Activated B cell treated with CpG ODN at 0.5 μM for 24 hours (primary cell): Measurements from ENCODE around the gene SMG6. TPM values are rescaled to one million over a fixed set of nuclear protein-coding genes. Genes with fewer than 3 reads are reported as not detected.

Source experiments
- ATAC-seq: fragments of 200-7000 bp; cut with Tn5 transposase; one replicate; pipeline ENCODE4 v1.10.0; 2021; ENCODE audit warnings: low read depth, mild to moderate bottlenecking, moderate library complexity
- CTCF ChIA-PET: fragments of 350-600 bp; sonication (Branson Sonifier 250); formaldehyde crosslinking; loops from one replicate; lab custom pipeline; 2021; ENCODE audit warnings: antibody characterized with exemption; lab: Charles Lee
- POLR2A ChIA-PET: fragments of 350-600 bp; sonication (Branson Sonifier 250); formaldehyde crosslinking; loops from one replicate; lab custom pipeline; 2021; ENCODE audit warnings: antibody characterized with exemption; lab: Charles Lee
- DNase-seq: peaks from one replicate; pipeline ENCODE4 v3.0.0; 2022
- H3K27ac Mint-ChIP-seq: one replicate; pipeline ENCODE4 v1.8.0; 2020; ENCODE audit warnings: mixed read lengths
- H3K27me3 Mint-ChIP-seq: one replicate; pipeline ENCODE4 v1.8.0; 2021; ENCODE audit warnings: mixed read lengths
- H3K36me3 Mint-ChIP-seq: one replicate; pipeline ENCODE4 v1.8.0; 2021; ENCODE audit warnings: low read depth, mixed read lengths
- H3K4me1 Mint-ChIP-seq: one replicate; pipeline ENCODE4 v1.8.0; 2021; ENCODE audit warnings: mixed read lengths
- H3K4me3 Mint-ChIP-seq: one replicate; pipeline ENCODE4 v1.8.0; 2020; ENCODE audit warnings: mild to moderate bottlenecking, mixed read lengths
- H3K9me3 Mint-ChIP-seq: one replicate; pipeline ENCODE4 v1.8.0; 2020; ENCODE audit warnings: mixed read lengths
- intact Hi-C: fragments of 100-400 bp; cut with micrococcal nuclease; formaldehyde crosslinking; loops from one replicate; pipeline ENCODE4 v1.15.1; 2024
- total RNA-seq: library from RNA; stranded (reverse); gene quantifications from 2 replicates; pipeline ENCODE4 v1.2.3, GENCODE V29; 2022
- TF ChIP-seq, protein P1 (sequence below): fragments of 200-600 bp; IDR thresholded peaks from one replicate; pipeline ENCODE4 v1.8.0; 2022; ENCODE audit warnings: antibody characterized with exemption, mild to moderate bottlenecking

SMG6 gene
- total RNA-seq, result 22.0 and 30.5 TPM in 2 replicates

DNA sequence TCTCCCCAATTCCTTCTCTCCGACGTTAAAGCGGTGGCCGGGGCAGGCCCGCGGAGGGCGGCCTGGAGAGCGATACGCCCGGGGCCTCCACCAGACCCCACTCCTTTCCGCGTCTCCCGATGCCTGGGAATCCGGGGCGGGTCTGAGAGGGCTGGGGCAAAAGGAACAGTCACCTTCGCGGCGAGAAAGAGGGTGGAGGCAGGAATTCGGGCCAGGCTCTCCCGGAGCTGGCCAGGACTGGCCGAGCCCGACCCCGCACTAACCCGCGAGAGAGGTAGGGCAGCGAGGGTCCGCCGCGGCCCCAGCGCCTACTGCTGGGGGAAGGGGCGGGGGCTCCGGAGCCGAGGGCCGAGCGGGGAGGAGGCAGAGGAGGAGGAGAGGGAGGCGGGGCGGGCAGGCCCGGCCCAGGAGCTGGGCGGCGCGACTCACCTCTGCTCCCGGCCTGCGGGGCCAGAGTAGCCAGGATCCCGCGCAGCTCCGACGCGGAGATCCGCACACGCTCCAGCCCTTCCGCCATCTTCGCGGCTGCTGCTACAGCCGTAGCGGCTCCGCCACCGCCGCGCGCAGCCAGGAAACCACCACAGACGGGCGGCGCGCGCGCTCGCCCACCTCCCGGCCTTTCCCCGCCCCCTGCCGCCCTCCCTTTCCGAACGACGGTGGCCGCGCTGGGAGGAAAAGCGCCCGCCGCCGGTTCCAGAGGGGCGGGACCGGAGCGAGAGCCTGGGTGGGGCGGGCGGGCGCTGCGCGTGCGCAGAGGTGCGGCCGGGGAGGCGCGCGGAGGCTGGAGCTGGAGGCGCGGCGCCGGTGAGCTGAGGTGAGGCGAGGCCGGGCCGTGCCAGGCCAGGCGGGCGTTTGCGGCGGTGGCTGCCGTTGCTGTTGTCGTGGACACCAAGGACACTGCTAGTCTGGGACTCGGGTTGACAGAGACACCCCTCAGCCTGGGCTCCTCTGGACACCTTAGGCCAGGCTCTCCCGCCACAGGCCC lies at the start of gene SMG6, which contains the start of gene SRR:
TSS of gene SMG6 (minus strand) at position 582 of the 985 bp plus-strand sequence. CDS start at position 517, 65 bp downstream.
TSS of gene SRR (plus strand) at position 747 of the 985 bp plus-strand sequence. CDS start 11,611 bp downstream, outside the sequence.
- H3K4me1 Mint-ChIP-seq, result peaks cover 14% of the 10 kb centered on the region
- ATAC-seq (peak; percentile 90), DNase-seq (peak; percentile 87)
- H3K36me3 Mint-ChIP-seq, result peaks cover 12% of the 10 kb centered on the region
- intact Hi-C loops, result loop anchor here (1.0 to 5.0 kb wide), 3 partner anchors 33 to 1306 kb away; partner anchors contain the start of genes MNT, TIMM22 and TSR1
- H3K27ac Mint-ChIP-seq, result peak within 1 kb of the TSS; percentile 65
- H3K9me3 Mint-ChIP-seq, result no peaks in the 10 kb centered on the region
- TF ChIP-seq, protein P1, sequence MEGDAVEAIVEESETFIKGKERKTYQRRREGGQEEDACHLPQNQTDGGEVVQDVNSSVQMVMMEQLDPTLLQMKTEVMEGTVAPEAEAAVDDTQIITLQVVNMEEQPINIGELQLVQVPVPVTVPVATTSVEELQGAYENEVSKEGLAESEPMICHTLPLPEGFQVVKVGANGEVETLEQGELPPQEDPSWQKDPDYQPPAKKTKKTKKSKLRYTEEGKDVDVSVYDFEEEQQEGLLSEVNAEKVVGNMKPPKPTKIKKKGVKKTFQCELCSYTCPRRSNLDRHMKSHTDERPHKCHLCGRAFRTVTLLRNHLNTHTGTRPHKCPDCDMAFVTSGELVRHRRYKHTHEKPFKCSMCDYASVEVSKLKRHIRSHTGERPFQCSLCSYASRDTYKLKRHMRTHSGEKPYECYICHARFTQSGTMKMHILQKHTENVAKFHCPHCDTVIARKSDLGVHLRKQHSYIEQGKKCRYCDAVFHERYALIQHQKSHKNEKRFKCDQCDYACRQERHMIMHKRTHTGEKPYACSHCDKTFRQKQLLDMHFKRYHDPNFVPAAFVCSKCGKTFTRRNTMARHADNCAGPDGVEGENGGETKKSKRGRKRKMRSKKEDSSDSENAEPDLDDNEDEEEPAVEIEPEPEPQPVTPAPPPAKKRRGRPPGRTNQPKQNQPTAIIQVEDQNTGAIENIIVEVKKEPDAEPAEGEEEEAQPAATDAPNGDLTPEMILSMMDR, result no peak
- CTCF ChIA-PET, result interaction anchor here (2.5 kb wide), 1 partner anchor 50 kb away, joined by 8 read pairs; no protein-coding TSS in a partner anchor
- H3K4me3 Mint-ChIP-seq, result peak within 1 kb of the TSS; percentile 88
- H3K27me3 Mint-ChIP-seq, result no peaks in the 10 kb centered on the region
- POLR2A ChIA-PET, result interaction anchor here (0.5 to 3.5 kb wide), 17 partner anchors 11 to 1621 kb away, joined by 3 to 25 read pairs (median 4); partner anchors contain the start of genes PAFAH1B1 and TSR1

DNA sequence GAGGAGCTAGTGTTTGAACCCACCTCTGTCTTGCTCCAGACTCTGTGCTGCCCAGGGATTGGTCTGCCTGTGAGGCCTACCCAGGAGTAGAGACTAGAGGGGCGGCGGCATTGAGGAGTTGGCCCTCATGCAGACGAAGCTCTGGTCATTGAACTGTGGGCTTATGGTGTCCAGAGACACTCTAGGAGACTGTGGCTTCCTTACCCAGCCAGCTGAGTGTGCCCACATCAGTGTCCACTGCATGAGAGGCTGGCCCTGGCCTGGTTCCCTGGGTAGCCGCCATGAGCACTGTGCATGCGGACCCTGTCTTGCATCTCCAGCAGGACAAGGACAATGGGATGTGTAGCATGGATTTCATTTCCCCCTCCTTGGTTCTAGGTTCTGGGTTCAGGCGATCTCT lies 47.7 kb upstream of the SMG6 start:
- Mint-ChIP-seq H3K27me3 (no peaks in the 10 kb centered on the region), H3K4me3 (no peak overlapping the region), H3K36me3 (no peaks in the 10 kb centered on the region), H3K9me3 (no peaks in the 10 kb centered on the region), H3K27ac (no peak overlapping the region), H3K4me1 (peaks cover 6% of the 10 kb centered on the region)
- POLR2A ChIA-PET, result no interaction called here
- intact Hi-C loops, result no loop called here
- TF ChIP-seq, protein P1, result no peak
- DNase-seq (no peak), ATAC-seq (no peak)
- CTCF ChIA-PET, result interaction anchor here (1.1 kb wide), 1 partner anchor 15 kb away, joined by 3 read pairs; the partner anchor contains the start of gene TSR1

DNA sequence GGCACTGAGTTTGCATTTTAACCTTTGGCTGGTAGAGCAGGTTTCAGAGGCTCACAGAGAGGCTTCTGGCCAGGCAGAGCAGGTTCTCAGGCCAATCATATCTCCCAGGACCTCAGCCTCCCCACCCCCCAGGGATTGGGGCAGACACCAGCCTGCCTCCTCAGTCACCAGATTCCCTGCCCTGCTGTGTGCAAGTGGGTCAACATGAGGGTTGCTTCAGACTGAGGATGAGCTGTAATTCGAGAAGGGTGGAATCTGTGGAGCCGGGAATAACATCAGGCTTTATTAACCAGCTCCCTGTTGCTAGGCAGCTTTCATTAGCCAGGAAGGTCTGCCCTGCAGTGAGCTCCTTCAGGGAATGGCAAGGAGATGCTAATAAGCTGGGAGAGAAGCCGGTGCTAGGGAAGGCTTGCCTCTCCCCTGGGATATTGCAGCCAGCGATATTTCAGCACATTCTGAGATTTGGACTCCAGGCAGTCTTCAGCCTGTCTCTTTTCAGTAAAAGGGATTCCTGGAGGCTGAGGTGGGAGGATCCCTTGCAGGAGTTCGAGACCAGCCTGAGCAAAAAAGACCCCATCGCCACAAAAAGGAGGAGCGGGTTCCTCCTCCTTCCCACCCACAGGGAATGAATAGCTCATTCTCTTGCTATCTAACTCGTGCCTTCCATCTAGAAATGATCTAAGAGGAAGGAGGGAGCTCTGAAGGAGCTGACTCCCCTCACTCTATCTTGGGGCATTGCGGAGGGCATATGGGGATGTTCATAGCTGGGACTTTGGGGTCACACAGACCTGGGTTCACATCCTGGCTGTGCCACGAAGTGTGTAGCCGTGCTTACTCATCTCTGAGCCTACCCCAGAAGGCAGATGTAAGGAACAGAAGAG lies 44.5 kb upstream of the SMG6 start:
- H3K27me3 Mint-ChIP-seq, result no peaks in the 10 kb centered on the region
- POLR2A ChIA-PET, result no interaction called here
- TF ChIP-seq, protein P1, result no peak
- H3K27ac Mint-ChIP-seq, result no peak overlapping the region
- H3K9me3 Mint-ChIP-seq, result no peaks in the 10 kb centered on the region
- no peak for ATAC-seq
- intact Hi-C loops, result no loop called here
- no peak for DNase-seq
- H3K4me1 Mint-ChIP-seq, result peaks cover 2% of the 10 kb centered on the region
- peaks cover 9% of the 10 kb centered on the region for H3K36me3 Mint-ChIP-seq
- CTCF ChIA-PET, result interaction anchor here (0.6 to 1.1 kb wide), 2 partner anchors 10 to 701 kb away, joined by 3 read pairs; no protein-coding TSS in a partner anchor
- no peak overlapping the region for H3K4me3 Mint-ChIP-seq

DNA sequence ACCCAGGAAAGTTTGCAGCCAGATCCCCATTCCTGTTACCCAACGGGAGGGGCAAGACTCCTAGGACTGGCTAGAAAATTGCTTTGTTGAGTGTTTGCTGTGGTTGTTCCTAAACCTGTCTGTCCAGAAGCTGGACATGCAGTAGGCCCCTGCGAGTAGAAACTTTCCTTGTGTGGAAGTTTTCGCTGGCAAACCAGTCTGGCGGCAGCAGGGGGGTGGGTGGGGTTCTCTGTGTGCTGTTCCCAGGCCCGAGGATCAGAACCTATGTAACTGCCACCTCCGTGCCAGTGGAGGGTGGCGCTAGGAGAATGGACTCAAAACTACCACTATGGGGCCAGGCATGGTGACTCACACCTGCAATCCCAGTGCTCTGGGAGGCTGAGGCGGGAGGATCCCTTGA lies 42.9 kb upstream of the SMG6 start:
- CTCF ChIA-PET, result no interaction called here
- H3K4me3 Mint-ChIP-seq, result no peak overlapping the region
- POLR2A ChIA-PET, result interaction anchor here (1.1 kb wide), 1 partner anchor 10 kb away, joined by 3 read pairs; the partner anchor contains the start of gene TSR1
- intact Hi-C loops, result no loop called here
- H3K4me1 Mint-ChIP-seq, result no peaks in the 10 kb centered on the region
- H3K36me3 Mint-ChIP-seq, result peaks cover 13% of the 10 kb centered on the region
- ATAC-seq, result no peak
- no peaks in the 10 kb centered on the region for H3K27me3 Mint-ChIP-seq
- no peak for DNase-seq
- H3K27ac Mint-ChIP-seq, result no peak overlapping the region
- TF ChIP-seq, protein P1, result no peak
- H3K9me3 Mint-ChIP-seq, result no peaks in the 10 kb centered on the region
